NT2/D1 (cell line): Measurements from ENCODE around the gene IL11.

Source experiments
- SUZ12 ChIP-seq: IDR thresholded peaks from 2 replicates; pipeline ENCODE4 v1.6.1; 2011; ENCODE audit not compliant: insufficient read length, insufficient read depth; ENCODE audit errors: extremely low read depth
- YY1 ChIP-seq: IDR thresholded peaks from 2 replicates; pipeline ENCODE4 v1.6.1; 2011; ENCODE audit not compliant: insufficient read length, insufficient read depth

DNA sequence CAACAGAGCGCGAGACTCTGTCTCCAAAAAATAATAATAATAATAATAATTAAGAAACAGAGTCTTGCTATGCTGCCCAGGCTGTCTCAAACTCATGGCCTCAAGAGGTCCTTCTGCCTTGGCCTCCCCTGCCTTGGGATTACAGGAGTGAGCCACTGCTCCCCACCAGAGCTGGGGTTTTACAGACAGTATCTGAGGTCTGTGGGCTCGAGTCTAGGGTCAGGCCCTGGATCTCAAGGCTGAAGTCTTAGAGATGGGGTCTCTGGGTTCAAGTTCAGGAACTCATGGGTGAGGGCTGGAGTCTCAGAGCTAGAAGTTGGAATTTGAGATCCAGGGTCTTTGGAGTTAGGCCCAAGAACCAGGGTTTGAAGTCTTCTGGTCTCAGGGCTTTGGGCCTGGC is 3.5 kb downstream of the IL11 start:
- TF ChIP-seq YY1 (no peak), SUZ12 (no peak)
